GM12801 (cell line): ENCODE measurements around the gene VPS33B.

Experiments
- CTCF ChIP-seq: IDR thresholded peaks from one replicate; pipeline ENCODE4 v1.5.1; 2011; ENCODE audit warnings: control low read depth; ENCODE audit not compliant: insufficient read length; ENCODE audit errors: extremely low read depth

The VPS33B gene

DNA sequence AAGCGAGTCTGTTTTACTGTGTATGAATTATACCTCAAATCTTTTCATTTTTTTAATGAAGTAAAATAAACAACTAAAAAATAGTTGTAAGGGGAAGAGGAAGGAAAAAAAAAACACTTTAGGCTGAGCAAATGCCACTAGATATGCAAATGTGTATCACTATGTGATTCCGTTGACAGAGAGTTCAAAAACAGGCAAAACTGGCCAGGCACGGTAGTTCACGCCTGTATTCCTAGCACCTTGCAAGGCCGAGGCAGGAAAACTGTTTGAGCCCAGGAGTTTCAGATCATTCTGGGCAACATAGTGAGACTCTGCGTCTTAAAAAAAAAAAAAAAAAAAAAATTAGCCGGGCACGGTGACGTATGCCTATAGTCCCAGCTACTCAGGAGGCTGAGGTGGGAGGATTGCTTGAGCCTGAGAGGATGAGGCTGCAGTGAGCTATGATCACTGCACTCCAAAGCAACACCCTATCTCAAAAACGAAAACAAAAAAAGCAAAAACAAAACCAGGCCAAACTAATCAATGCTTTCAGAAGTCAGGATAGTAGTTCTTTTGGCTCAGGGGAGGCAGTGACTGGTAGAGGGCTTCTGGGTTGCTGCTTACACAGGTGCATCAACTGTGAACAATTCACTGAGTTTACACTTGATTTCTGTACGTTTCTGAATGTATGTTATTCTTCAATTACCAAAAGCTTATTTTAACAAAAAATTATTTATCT, 35.4 kb downstream of the VPS33B start:
- TF ChIP-seq CTCF = no peak

DNA sequence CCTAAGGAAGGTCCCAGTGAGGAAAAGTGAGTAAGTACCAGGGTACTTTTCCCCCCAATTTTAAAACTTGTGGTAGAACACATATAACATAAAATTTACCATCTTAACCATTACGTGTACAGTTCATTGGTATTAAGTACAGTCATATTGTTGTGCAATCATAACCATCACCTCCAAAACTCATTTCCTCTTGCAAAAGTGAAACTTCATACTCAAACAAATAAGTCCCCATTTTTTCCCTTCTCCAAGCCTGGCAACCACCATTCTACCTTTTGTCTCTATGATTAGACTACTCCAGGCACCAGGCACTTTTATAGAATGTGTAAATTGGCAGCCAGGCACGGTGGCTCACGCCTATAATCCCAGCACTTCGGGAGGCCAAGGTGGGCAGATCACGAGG, 40.3 kb downstream of the VPS33B start:
- no peak for TF ChIP-seq CTCF

GRCh38 chr15:90981681-90982080, 40.7 kb downstream of the VPS33B start:
- no peak for TF ChIP-seq CTCF

DNA sequence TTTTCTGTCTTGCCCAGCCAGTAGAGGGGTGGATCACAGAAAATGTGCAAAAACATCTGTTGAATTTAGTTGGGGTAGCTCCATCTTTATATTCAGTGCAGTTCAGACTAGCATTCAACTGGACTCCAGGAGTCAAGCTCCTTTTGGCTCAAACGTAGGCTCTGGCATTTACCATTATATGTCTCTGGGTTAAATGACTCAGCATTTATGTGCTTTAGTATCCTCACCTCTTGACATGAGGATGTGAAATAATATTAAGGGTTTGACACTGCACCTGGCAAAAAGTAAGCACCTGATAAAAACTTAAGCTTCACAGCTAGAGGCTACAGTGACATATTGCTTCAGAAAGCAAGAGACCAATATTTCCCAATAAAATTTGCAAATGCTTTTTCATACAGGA, 42.8 kb downstream of the VPS33B start:
- no peak for TF ChIP-seq CTCF

GRCh38 chr15:90974216-90974615, 48.2 kb downstream of the VPS33B start:
- TF ChIP-seq CTCF = no peak

DNA sequence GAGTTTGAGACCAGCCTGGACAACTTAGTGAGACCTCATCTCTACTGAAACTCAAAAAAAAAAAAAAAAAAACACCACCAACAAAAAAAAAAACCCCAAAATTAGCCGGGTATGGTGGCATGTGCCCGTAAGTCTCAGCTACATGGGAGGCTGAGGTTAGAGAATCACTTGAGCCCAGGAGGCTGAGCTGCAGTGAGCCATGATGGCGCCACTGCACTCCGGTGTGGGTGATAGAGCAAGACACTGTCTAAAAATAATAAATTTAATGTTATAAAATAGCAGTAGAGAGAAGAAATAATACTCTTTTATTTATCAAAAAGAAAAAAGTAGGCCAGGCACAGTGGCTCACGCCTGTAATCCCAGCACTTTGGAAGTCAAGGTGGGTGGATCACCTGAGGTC, 50.3 kb downstream of the VPS33B start:
- TF ChIP-seq CTCF = no peak

GRCh38 chr15:90970274-90970673, 52.1 kb downstream of the VPS33B start:
- TF ChIP-seq CTCF = no peak
